Forelimb muscle (tissue), 1 donor: ENCODE data around the gene GUCY2F. TPM values are rescaled to one million over a fixed set of nuclear protein-coding genes. Genes with fewer than 3 reads are reported as not detected.
A peak's percentile ranks its signal among the peaks of the same experiment; 100 is the strongest.

Experiments
- DNase-seq: peaks from one replicate; pipeline ENCODE4 v3.0.0-alpha.2; 2013; ENCODE audit warnings: low read depth
- polyA plus RNA-seq: library from polyadenylated mRNA; unstranded; fragments of 120-200 nt; gene quantifications from one replicate; pipeline ENCODE4 v1.2.1, GENCODE V29; 2013; ENCODE audit not compliant: insufficient read length

Gene GUCY2F
- not detected for polyA plus RNA-seq

GRCh38 chrX:109481986-109482385, at the start of gene GUCY2F:
Gene GUCY2F (minus strand): TSS chrX:109482086. CDS start chrX:109475936, 6,150 bp downstream.
- no peak for DNase-seq

GRCh38 chrX:109519001-109519400, 37.1 kb upstream of the GUCY2F start:
- no peak for DNase-seq

DNA sequence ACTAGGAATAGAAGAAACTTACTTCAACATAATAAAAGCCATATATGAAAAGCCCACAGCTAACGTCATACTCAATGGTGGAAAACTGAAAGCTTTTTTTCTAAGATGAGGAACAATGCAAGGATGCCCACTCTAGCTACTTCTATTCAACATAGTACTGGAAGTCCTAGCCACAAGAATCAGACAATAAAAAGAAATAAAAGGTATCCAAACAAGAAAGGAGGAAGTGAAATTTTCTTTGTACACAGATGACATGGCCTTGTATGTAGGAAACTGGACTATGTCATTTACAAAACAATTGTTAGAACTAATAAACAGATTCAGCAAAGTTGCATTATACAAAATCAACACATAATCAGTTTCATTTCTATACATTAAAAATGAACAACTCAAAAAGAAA, 29.2 kb upstream of the GUCY2F start:
- no peak for DNase-seq

GRCh38 chrX:109508915-109509314, 27.0 kb upstream of the GUCY2F start:
- DNase-seq, result no peak

DNA sequence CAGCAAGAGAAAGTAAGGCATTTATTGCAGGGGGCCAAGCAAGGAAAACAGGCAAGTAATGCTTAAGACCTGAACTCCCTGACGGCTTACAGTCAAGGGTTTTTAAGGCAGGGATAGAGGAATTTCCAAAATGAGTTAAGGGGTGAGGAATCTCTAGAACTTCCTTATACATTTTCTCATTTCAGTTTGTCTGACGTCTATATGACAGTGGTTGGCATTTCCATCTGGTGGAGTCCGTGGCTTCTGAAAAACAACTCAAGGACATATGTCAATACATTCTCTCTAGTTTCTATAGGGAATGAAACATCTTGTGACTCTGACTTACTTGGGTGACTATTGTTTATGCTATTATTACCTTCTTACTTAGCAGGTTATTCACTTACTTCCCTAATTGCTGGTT, 19.3 kb upstream of the GUCY2F start:
- no peak for DNase-seq

- no peak for DNase-seq
Observed at GRCh38 chrX:109498434-109498833, 16.5 kb upstream of the GUCY2F start.

GRCh38 chrX:109489174-109489573, 7.3 kb upstream of the GUCY2F start:
- no peak for DNase-seq

- DNase-seq, result no peak
Observed at GRCh38 chrX:109487640-109488039, 5.8 kb upstream of the GUCY2F start.

- DNase-seq, result peak; percentile 39
Observed at GRCh38 chrX:109485470-109486340, 3.8 kb upstream of the GUCY2F start.

GRCh38 chrX:109484886-109485285, 3.0 kb upstream of the GUCY2F start:
- DNase-seq, result no peak

DNA sequence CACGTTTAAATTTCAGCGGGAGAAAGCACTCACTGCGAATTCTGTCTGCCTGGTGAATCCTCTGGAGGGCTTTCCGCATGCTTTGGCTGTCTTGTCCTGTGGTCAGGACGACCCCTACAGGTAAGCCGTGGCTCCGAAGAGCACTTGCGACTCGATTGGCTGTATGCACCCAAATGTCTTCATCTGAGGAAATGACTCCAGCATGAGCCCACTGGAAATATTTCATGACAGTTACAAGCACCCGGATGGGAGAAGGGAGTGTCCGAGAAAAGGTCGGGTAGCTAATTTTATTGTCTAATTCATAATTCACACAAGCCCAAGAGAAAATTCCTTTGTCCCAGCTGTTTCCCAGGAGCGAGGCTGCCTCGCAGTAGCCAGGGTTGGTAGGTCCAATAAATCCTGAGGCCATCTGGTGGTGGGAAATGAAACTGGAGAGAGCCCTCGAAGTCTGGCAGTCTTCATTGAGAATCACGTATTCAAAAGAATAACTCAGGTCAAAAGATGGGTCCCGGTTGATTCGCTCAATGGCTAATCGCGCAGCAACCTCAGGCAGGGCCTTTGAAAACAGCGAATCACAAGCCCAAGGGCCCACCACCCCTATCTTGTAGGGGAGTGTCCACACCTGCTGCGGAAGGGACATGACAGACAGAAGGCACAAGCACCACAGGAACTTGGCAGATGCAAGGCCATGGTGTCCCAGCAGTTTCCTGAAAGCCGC, 6.6 kb downstream of the GUCY2F start:
- DNase-seq, result no peak

DNA sequence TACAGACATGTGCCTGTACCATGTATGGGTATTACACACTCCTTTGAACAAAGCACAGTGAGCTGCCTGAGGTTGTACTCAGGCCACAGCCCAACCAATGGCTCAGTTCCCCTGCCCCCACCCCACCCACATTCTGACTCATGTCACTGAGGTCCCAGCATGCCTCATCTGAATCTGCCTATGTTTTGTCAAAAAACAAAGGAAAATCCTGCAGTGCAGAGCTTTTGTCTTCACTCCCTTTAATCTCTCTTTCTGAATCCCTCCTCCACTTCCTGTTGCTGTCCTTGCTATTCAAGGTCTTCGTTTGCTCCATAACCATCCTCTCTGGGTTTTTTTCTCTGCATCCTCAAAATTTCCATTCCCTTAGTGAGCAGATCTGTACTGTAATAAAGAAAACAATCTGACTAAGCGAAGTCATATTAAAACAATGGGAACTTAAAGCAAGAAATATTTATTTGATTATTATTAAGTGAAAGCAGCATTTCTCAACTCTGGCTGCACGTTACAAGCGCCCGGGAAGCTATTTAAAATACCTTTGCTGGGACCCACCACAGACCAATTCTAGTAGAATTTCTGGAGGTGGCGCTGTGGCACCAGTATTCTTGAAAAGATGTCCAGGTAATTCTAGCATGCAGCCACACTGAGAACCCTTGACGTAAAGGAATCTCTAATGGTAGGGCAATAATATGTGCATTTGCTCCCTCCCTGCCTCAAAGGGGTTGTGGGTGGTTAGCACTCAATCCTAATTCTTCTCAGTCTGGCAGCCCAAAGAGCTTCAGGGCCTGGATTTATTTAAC, 8.7 kb downstream of the GUCY2F start:
- no peak for DNase-seq

DNA sequence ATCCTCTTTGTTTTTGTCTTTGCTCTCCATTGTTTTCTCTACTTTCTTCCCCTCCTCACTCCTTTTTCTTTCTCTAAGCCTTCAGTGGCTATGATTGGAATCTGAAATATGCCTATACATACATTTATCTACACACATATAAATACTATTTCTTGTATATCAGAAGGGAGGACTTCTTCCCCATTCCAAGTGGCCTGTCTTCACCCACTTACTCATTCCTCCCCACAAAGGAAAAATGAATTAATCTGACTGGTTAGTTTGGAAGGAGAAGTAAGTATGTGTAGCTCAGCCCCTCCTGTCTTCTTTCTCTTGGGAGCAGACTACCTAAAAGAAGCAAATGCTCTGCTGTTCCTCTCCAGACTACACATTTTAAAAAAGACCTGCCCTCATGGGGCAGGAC, 17.7 kb downstream of the GUCY2F start:
- DNase-seq, result no peak

DNA sequence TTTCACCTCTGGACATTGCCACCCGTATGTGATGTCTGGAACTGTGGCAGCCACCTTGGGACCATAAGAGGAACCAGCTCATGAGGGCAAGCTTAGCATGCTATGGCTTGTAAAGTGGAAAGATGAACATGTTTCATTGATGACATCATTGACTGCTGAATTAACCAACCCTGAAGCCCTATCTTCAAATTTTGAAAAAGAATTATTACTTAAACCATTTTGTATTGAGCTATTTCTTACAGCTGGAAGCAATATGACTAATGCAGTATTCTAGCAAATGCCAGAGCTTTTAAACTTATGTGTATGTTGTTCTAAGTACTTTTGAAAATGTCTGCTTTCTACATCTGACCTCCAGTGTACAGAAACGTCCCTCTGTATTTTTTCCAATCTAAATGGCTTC, 18.1 kb downstream of the GUCY2F start:
- no peak for DNase-seq

DNA sequence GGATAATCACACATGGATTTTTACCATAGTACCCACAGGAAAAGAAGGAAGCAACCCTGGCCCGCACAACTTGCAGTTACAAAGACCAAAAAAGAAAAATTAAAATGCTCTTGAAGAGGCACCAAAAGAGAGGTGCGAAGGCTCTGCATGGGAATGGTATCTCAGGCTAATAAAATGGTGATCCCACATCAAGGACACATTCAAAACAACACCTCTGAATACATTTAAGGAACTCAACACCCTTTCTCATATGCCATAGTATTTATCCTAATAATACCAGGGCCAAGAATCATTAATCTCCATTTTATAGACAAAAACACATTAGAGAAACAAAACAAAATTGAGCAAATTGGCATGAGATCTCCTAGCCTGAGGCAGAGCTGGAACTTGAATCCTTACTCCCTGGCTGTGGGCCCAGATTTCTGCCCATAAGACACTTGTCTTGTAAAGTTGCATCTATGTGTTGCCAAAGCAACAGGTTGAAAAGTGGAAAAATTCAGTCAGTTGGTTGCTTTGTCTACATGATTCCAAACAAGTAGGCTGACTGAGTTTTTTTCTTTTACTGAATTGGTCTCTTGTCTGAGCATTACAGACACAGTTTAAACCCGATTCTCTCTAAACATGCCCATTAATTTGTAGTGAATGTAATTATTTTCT, 33.5 kb downstream of the GUCY2F start:
- DNase-seq, result no peak

DNA sequence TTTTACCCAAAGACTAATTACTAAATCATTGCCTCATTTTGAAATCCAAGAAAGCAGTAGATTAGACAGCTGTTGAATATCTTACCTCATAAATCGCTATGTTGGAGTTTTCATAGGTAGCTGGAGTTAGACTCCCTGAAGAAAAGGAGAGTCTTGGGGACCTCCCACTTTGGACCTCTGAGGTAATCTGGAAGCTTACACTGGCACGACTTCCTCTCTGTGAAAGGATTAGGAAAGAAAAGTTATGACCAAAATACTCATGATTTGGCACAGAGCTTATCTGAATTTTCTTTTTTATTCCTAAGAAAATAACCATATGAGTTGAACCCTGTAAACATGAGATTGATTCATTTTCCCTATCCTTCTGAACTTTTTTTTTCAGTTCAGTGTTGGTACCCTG, 40.6 kb downstream of the GUCY2F start:
- no peak for DNase-seq

DNA sequence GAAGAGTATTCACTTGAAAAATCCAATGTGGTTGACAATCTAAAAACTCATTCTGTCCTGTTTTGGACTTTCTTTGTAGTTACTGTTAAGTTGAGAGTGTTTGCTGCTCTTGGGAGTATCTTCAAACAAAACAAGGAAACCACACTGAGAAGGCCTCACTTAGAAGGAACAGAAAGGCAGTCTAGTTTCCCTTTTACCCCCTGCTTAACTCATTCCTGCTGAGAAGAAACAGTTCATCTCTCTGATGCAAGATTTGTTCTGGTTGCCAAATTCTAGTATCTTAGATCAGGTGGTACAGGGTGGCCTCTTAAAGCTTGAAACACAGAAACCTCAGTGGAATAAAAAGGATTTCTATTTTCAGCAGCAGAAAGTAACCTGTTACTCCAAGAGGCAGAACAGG, 41.4 kb downstream of the GUCY2F start:
- no peak for DNase-seq

- no peak for DNase-seq
Observed at GRCh38 chrX:109409181-109409580, 72.7 kb downstream of the GUCY2F start.

- DNase-seq, result no peak
Observed at GRCh38 chrX:109403922-109404321, 78.0 kb downstream of the GUCY2F start.

- no peak for DNase-seq
Observed at GRCh38 chrX:109399831-109400230, 82.1 kb downstream of the GUCY2F start.

DNA sequence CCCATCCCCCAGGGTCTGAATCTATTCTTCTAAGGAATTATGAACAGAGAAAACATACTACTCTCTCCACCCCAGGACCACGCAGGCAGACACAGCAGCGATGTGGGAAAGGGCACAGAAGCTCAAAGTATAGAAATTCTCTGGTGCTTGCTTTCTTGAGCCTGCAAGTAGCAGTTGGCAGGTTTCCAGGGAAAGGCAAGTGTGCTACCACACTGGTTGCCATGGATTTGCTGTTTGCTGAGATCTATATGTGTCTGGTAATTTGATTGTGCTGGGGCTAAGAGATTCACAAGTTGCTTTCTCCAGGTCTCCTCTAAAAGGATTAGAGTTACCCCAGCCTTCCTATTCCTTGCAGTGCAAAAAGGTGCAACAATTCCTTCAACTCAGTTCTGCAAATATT, 83.1 kb downstream of the GUCY2F start:
- no peak for DNase-seq

- DNase-seq, result no peak
Observed at GRCh38 chrX:109398061-109398460, 83.8 kb downstream of the GUCY2F start.
